Measurements from ENCODE around the gene ARL11.
"Not testable (repeated sequence)": the region's sequence is repeated elsewhere in the genome, so short reads cannot be mapped to it uniquely, and the experiment has no call there.

The ARL11 gene

GRCh38 chr13:49608651-49609331, 19.5 kb upstream of the ARL11 start:
- DNase-seq (ENCODE audit: low read depth), result no peak
- no peak overlapping the region for H3K4me3 ChIP-seq (ENCODE audit: low read depth, low read length)

GRCh38 chr13:49610176-49610575, 18.1 kb upstream of the ARL11 start:
- no peak overlapping the region for H3K4me3 ChIP-seq (ENCODE audit: low read depth, low read length)
- no peak for DNase-seq (ENCODE audit: low read depth)

GRCh38 chr13:49612042-49612441, 16.3 kb upstream of the ARL11 start:
- not testable (repeated sequence) for DNase-seq (ENCODE audit: low read depth); H3K4me3 ChIP-seq (ENCODE audit: low read depth, low read length)

- no peak for DNase-seq (ENCODE audit: low read depth)
- H3K4me3 ChIP-seq (ENCODE audit: low read depth, low read length), result no peak overlapping the region
Measured at GRCh38 chr13:49615836-49616675, 12.3 kb upstream of the ARL11 start.

- no peak overlapping the region for H3K4me3 ChIP-seq (ENCODE audit: low read depth, low read length)
- DNase-seq (ENCODE audit: low read depth), result no peak
Measured at GRCh38 chr13:49616676-49617065, 11.6 kb upstream of the ARL11 start.

- no peak for DNase-seq (ENCODE audit: low read depth)
- peak overlapping the region; percentile 9 for H3K4me3 ChIP-seq (ENCODE audit: low read depth, low read length)
Measured at GRCh38 chr13:49620170-49620621, 8.1 kb upstream of the ARL11 start.

- H3K4me3 ChIP-seq (ENCODE audit: low read depth, low read length), result no peak overlapping the region
- no peak for DNase-seq (ENCODE audit: low read depth)
Measured at GRCh38 chr13:49622174-49622946, 5.9 kb upstream of the ARL11 start.

- H3K4me3 ChIP-seq (ENCODE audit: low read depth, low read length), result no peak overlapping the region
- no peak for DNase-seq (ENCODE audit: low read depth)
Measured at GRCh38 chr13:49624229-49624628, 4.1 kb upstream of the ARL11 start.

- no peak for DNase-seq (ENCODE audit: low read depth)
- H3K4me3 ChIP-seq (ENCODE audit: low read depth, low read length), result no peak overlapping the region
Measured at GRCh38 chr13:49625392-49626079, 2.8 kb upstream of the ARL11 start.

GRCh38 chr13:49629196-49629938, 1.1 kb downstream of the ARL11 start:
- no peak overlapping the region for H3K4me3 ChIP-seq (ENCODE audit: low read depth, low read length)
- DNase-seq (ENCODE audit: low read depth), result no peak

GRCh38 chr13:49629947-49630346, 1.6 kb downstream of the ARL11 start:
- DNase-seq (ENCODE audit: low read depth), result no peak
- H3K4me3 ChIP-seq (ENCODE audit: low read depth, low read length), result no peak overlapping the region

GRCh38 chr13:49630580-49630979, 2.3 kb downstream of the ARL11 start:
- no peak overlapping the region for H3K4me3 ChIP-seq (ENCODE audit: low read depth, low read length)
- no peak for DNase-seq (ENCODE audit: low read depth)

- DNase-seq (ENCODE audit: low read depth), result no peak
- no peak overlapping the region for H3K4me3 ChIP-seq (ENCODE audit: low read depth, low read length)
Measured at GRCh38 chr13:49632156-49632555, 3.8 kb downstream of the ARL11 start.

GRCh38 chr13:49633710-49634109, 5.4 kb downstream of the ARL11 start:
- no peak for DNase-seq (ENCODE audit: low read depth)
- no peak overlapping the region for H3K4me3 ChIP-seq (ENCODE audit: low read depth, low read length)

- H3K4me3 ChIP-seq (ENCODE audit: low read depth, low read length), result no peak overlapping the region
- DNase-seq (ENCODE audit: low read depth), result peak; percentile 17
Measured at GRCh38 chr13:49635599-49636433, 7.5 kb downstream of the ARL11 start.

GRCh38 chr13:49636705-49637104, 8.4 kb downstream of the ARL11 start:
- no peak overlapping the region for H3K4me3 ChIP-seq (ENCODE audit: low read depth, low read length)
- DNase-seq (ENCODE audit: low read depth), result no peak

GRCh38 chr13:49638030-49638743, 9.9 kb downstream of the ARL11 start:
- no peak for DNase-seq (ENCODE audit: low read depth)
- no peak overlapping the region for H3K4me3 ChIP-seq (ENCODE audit: low read depth, low read length)

- no peak for DNase-seq (ENCODE audit: low read depth)
- no peak overlapping the region for H3K4me3 ChIP-seq (ENCODE audit: low read depth, low read length)
Measured at GRCh38 chr13:49638744-49639072, 10.4 kb downstream of the ARL11 start.
